Measurements from ENCODE around the gene ANKRD17. TPM values are rescaled to one million over a fixed set of nuclear protein-coding genes. Genes with fewer than 3 reads are reported as not detected.

ANKRD17 gene
- total RNA-seq: 57.2 TPM

GRCh38 chr4:73258686-73259570 lies at the start of gene ANKRD17:
Gene ANKRD17, minus strand, starts transcription at chr4:73258798. Its CDS starts 130 bp downstream, at chr4:73258668.

DNA sequence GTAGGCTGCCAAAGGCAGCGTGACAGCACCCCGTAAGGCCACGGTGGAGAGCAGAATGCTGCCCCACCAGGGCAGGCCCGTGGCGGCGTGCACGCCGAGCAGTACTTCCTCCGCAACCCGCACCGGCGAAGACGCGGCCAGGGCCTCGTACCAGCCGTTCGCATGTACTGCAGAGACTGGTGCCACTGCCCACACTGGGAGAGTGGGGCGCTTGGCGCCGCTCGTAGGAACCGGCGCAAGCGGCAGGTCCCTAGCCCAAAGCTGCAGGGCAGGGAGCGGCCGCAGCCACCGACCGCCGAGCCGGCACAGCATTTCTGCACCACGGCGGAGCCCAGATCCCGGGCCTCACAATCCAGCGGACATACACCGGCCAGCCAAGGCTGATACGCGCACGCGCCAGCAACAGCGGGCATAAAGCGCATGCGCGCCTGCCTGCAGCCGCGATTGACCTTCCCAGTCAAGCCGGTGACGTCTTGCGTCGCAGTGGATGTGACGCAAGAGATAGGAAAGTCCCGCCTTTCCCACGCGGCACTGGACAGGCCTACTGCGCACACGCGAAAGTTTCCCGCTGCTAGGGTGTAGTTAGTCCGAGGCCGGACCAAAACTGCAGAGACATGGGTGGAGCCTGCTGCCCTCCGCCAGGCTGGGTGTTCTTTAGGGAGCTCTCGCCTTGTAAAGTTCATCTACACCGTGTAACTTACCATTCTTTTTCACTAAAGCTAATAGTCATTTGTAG lies 189.1 kb downstream of the ANKRD17 start, which contains the start of gene COX18:
COX18 (minus strand) TSS at position 379 of the 736 bp plus-strand sequence; CDS start at position 312, 67 bp downstream.

Small RNA genes lying within 50 kb of the gene (small RNA-seq; reads per million reads assigned to genes)
- gene RF00334 (ENCODE audit: low replicate concordance) (not detected), gene RNU6ATAC5P (ENCODE audit: low replicate concordance) (not detected)

Other genes with a start within 250 kb of the ANKRD17 start
- 23.9 TPM for gene COX18, start 189.1 kb downstream of the ANKRD17 start, total RNA-seq
- 12.1 TPM for gene ALB, start 145.5 kb upstream of the ANKRD17 start, total RNA-seq
- gene AFP, start 177.4 kb upstream of the ANKRD17 start, total RNA-seq: 34.0 TPM
- 10.0 TPM for gene AFM, start 222.9 kb upstream of the ANKRD17 start, total RNA-seq